ENCODE results near the gene LRRC1.

Gene LRRC1

DNA sequence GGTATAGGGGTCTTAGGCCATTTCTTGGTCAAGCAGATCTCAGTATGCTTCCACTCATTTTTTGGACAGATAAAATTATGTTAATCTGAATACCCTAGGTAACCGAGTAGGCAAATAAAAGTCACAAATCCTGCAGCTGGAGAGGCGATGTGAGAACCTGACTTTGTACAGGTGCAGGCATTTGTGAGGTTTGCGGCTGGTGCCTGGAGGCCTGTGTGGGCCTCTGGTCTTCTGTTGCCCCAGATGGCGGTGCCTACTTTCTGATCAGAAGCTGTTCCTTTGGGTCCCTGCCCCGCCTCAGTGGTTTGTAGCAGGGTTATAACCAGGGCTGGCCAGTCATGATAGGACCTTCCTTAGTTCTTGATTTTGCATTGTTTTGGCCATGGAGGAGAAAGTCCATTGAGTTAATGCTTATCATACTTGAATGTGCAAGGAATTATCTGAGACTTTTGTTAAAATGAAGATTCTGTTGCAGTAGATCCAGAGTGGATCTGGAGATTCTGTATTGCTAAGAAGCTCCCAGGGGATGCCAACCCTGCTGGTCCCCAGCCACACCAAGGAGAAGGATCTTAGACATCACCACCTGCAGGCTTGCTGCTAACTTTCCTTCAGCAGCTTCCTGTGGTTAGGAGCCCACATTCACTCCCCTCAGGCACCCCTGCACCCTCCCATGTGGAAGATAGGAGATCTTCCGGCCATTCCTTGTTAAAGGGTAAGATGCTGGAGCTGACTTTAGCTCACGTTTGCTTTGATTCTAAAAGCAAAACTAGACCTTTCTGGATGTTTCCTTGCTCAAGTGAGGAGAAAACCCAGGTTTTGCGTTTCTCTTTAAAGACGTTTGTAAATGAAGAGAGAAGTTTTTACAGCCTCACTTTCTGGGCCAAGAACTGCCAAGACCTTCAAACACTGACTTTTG, 50.7 kb downstream of the LRRC1 start:
- no peak for ATAC-seq
- no peak for TF ChIP-seq ZFP30 (CRISPR knock-in tag; IDR thresholded peaks at IDR 0.05)
- TF ChIP-seq BACH2 (CRISPR knock-in tag; IDR thresholded peaks at IDR 0.05; ENCODE audit: borderline replicate concordance) = no peak
- TF ChIP-seq, protein P1, sequence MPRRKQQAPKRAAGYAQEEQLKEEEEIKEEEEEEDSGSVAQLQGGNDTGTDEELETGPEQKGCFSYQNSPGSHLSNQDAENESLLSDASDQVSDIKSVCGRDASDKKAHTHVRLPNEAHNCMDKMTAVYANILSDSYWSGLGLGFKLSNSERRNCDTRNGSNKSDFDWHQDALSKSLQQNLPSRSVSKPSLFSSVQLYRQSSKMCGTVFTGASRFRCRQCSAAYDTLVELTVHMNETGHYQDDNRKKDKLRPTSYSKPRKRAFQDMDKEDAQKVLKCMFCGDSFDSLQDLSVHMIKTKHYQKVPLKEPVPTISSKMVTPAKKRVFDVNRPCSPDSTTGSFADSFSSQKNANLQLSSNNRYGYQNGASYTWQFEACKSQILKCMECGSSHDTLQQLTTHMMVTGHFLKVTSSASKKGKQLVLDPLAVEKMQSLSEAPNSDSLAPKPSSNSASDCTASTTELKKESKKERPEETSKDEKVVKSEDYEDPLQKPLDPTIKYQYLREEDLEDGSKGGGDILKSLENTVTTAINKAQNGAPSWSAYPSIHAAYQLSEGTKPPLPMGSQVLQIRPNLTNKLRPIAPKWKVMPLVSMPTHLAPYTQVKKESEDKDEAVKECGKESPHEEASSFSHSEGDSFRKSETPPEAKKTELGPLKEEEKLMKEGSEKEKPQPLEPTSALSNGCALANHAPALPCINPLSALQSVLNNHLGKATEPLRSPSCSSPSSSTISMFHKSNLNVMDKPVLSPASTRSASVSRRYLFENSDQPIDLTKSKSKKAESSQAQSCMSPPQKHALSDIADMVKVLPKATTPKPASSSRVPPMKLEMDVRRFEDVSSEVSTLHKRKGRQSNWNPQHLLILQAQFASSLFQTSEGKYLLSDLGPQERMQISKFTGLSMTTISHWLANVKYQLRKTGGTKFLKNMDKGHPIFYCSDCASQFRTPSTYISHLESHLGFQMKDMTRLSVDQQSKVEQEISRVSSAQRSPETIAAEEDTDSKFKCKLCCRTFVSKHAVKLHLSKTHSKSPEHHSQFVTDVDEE (CRISPR knock-in tag; IDR thresholded peaks at IDR 0.05) = no peak
- no peak for TF ChIP-seq TCF4 (CRISPR knock-in tag; IDR thresholded peaks at IDR 0.05; ENCODE audit: borderline replicate concordance)
- TF ChIP-seq RARB (CRISPR knock-in tag; IDR thresholded peaks at IDR 0.05) = no peak
- TF ChIP-seq, protein P2, sequence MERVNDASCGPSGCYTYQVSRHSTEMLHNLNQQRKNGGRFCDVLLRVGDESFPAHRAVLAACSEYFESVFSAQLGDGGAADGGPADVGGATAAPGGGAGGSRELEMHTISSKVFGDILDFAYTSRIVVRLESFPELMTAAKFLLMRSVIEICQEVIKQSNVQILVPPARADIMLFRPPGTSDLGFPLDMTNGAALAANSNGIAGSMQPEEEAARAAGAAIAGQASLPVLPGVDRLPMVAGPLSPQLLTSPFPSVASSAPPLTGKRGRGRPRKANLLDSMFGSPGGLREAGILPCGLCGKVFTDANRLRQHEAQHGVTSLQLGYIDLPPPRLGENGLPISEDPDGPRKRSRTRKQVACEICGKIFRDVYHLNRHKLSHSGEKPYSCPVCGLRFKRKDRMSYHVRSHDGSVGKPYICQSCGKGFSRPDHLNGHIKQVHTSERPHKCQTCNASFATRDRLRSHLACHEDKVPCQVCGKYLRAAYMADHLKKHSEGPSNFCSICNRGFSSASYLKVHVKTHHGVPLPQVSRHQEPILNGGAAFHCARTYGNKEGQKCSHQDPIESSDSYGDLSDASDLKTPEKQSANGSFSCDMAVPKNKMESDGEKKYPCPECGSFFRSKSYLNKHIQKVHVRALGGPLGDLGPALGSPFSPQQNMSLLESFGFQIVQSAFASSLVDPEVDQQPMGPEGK (CRISPR knock-in tag; IDR thresholded peaks at IDR 0.05; ENCODE audit: borderline replicate concordance) = no peak
- no peak for TF ChIP-seq ZFP3 (CRISPR knock-in tag; IDR thresholded peaks at IDR 0.05)
- TF ChIP-seq, protein P3, sequence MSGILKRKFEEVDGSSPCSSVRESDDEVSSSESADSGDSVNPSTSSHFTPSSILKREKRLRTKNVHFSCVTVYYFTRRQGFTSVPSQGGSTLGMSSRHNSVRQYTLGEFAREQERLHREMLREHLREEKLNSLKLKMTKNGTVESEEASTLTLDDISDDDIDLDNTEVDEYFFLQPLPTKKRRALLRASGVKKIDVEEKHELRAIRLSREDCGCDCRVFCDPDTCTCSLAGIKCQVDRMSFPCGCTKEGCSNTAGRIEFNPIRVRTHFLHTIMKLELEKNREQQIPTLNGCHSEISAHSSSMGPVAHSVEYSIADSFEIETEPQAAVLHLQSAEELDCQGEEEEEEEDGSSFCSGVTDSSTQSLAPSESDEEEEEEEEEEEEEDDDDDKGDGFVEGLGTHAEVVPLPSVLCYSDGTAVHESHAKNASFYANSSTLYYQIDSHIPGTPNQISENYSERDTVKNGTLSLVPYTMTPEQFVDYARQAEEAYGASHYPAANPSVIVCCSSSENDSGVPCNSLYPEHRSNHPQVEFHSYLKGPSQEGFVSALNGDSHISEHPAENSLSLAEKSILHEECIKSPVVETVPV (CRISPR knock-in tag; IDR thresholded peaks at IDR 0.05) = no peak
- TF ChIP-seq GLIS3 (CRISPR knock-in tag; IDR thresholded peaks at IDR 0.05) = no peak
- no peak for TF ChIP-seq ZNF565 (CRISPR knock-in tag; conservative IDR thresholded peaks at IDR 0.05; ENCODE audit: low read depth)
- TF ChIP-seq ZNF8 (CRISPR knock-in tag; IDR thresholded peaks at IDR 0.05) = no peak
- TF ChIP-seq ZNF70 (CRISPR knock-in tag; IDR thresholded peaks at IDR 0.05) = no peak
- no peak for TF ChIP-seq ARNTL (CRISPR knock-in tag; IDR thresholded peaks at IDR 0.05; ENCODE audit: borderline replicate concordance, low read depth)
- TF ChIP-seq, protein P4, sequence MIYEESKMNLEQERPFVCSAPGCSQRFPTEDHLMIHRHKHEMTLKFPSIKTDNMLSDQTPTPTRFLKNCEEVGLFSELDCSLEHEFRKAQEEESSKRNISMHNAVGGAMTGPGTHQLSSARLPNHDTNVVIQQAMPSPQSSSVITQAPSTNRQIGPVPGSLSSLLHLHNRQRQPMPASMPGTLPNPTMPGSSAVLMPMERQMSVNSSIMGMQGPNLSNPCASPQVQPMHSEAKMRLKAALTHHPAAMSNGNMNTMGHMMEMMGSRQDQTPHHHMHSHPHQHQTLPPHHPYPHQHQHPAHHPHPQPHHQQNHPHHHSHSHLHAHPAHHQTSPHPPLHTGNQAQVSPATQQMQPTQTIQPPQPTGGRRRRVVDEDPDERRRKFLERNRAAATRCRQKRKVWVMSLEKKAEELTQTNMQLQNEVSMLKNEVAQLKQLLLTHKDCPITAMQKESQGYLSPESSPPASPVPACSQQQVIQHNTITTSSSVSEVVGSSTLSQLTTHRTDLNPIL (CRISPR knock-in tag; IDR thresholded peaks at IDR 0.05; ENCODE audit: low read depth) = no peak
- TF ChIP-seq, protein P5, sequence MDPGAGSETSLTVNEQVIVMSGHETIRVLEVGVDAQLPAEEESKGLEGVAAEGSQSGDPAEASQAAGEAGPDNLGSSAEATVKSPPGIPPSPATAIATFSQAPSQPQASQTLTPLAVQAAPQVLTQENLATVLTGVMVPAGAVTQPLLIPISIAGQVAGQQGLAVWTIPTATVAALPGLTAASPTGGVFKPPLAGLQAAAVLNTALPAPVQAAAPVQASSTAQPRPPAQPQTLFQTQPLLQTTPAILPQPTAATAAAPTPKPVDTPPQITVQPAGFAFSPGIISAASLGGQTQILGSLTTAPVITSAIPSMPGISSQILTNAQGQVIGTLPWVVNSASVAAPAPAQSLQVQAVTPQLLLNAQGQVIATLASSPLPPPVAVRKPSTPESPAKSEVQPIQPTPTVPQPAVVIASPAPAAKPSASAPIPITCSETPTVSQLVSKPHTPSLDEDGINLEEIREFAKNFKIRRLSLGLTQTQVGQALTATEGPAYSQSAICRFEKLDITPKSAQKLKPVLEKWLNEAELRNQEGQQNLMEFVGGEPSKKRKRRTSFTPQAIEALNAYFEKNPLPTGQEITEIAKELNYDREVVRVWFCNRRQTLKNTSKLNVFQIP (CRISPR knock-in tag; IDR thresholded peaks at IDR 0.05; ENCODE audit: borderline replicate concordance, low read depth) = no peak
- no peak for TF ChIP-seq ESRRG (CRISPR knock-in tag; IDR thresholded peaks at IDR 0.05)

DNA sequence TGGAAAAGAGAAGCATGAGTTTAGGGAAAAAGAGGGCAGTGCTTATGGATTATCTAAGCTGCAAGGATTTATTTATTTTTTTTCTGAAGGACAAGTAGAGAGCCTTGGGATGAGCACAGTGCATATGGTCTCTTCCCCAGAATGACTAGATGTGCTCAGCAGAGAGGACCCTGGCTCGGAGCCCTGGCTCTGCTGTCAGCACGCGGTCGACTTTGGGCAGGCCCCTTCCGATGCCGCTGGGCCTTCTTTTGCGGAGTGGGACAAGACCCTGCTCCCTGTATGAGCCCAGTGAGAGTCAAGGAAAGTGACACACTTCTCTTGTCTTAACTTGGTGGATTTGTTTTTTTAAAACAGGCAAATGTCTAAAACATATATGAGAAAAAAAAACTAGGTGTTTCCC, 51.4 kb downstream of the LRRC1 start:
- no peak for ATAC-seq
- TF ChIP-seq ESRRG (CRISPR knock-in tag; IDR thresholded peaks at IDR 0.05) (no peak), ZNF565 (CRISPR knock-in tag; conservative IDR thresholded peaks at IDR 0.05; ENCODE audit: low read depth) (no peak), ZNF70 (CRISPR knock-in tag; IDR thresholded peaks at IDR 0.05) (no peak), ISL1 (CRISPR knock-in tag; IDR thresholded peaks at IDR 0.05) (no peak), BACH2 (CRISPR knock-in tag; IDR thresholded peaks at IDR 0.05; ENCODE audit: borderline replicate concordance) (no peak), ZC3H10 (CRISPR knock-in tag; IDR thresholded peaks at IDR 0.05) (no peak), RARB (CRISPR knock-in tag; IDR thresholded peaks at IDR 0.05) (no peak), SNAI2 (CRISPR knock-in tag; IDR thresholded peaks at IDR 0.05) (no peak), ARNTL (CRISPR knock-in tag; IDR thresholded peaks at IDR 0.05; ENCODE audit: borderline replicate concordance, low read depth) (no peak), OSR1 (CRISPR knock-in tag; IDR thresholded peaks at IDR 0.05) (no peak), PPARA (CRISPR knock-in tag; IDR thresholded peaks at IDR 0.05; ENCODE audit: borderline replicate concordance) (no peak)
- TF ChIP-seq, protein P2 (CRISPR knock-in tag; IDR thresholded peaks at IDR 0.05; ENCODE audit: borderline replicate concordance) = no peak
- TF ChIP-seq, protein P3 (CRISPR knock-in tag; IDR thresholded peaks at IDR 0.05) = no peak
- TF ChIP-seq, protein P4 (CRISPR knock-in tag; IDR thresholded peaks at IDR 0.05; ENCODE audit: low read depth) = no peak
